Hindlimb muscle (tissue), 1 donor: ENCODE measurements around the gene PLAGL1. TPM values are rescaled to one million over a fixed set of nuclear protein-coding genes. Genes with fewer than 3 reads are reported as not detected.
"Not testable (repeated sequence)": the region's sequence is repeated elsewhere in the genome, so short reads cannot be mapped to it uniquely, and the experiment has no call there.

Experiments
- DNase-seq: peaks from one replicate; pipeline ENCODE4 v3.0.0-alpha.2; 2013
- polyA plus RNA-seq: library from polyadenylated mRNA; unstranded; fragments of 120-200 nt; gene quantifications from one replicate; pipeline ENCODE4 v1.2.1, GENCODE V29; 2013; ENCODE audit not compliant: insufficient read length

The PLAGL1 gene
- polyA plus RNA-seq, 1 donor, result 285 TPM

GRCh38 chr6:143936778-143937667, 71.0 kb downstream of the PLAGL1 start:
- no peak for DNase-seq

GRCh38 chr6:143936347-143936746, 71.7 kb downstream of the PLAGL1 start:
- no peak for DNase-seq

GRCh38 chr6:143934867-143935266, 73.2 kb downstream of the PLAGL1 start:
- no peak for DNase-seq

GRCh38 chr6:143934331-143934730, 73.7 kb downstream of the PLAGL1 start:
- no peak for DNase-seq

GRCh38 chr6:143929975-143930374, 78.1 kb downstream of the PLAGL1 start:
- no peak for DNase-seq

GRCh38 chr6:143928853-143929252, 79.2 kb downstream of the PLAGL1 start:
- no peak for DNase-seq

GRCh38 chr6:143917026-143917425, 91.0 kb downstream of the PLAGL1 start:
- not testable (repeated sequence) for DNase-seq

- no peak for DNase-seq
Measured at GRCh38 chr6:143912671-143913070, 95.4 kb downstream of the PLAGL1 start.

GRCh38 chr6:143911028-143911427, 97.0 kb downstream of the PLAGL1 start:
- no peak for DNase-seq

- DNase-seq, result no peak
Measured at GRCh38 chr6:143902827-143903226, 105.2 kb downstream of the PLAGL1 start.

GRCh38 chr6:143901885-143902750, 105.9 kb downstream of the PLAGL1 start:
- DNase-seq, result peak; percentile 92

GRCh38 chr6:143900358-143900757, 107.7 kb downstream of the PLAGL1 start:
- no peak for DNase-seq

GRCh38 chr6:143896126-143896860, 111.8 kb downstream of the PLAGL1 start:
- no peak for DNase-seq

- DNase-seq, result no peak
Measured at GRCh38 chr6:143894655-143895054, 113.4 kb downstream of the PLAGL1 start.

Other genes starting within 250 kb of the PLAGL1 start
- gene LTV1, start 164.9 kb downstream of the PLAGL1 start, polyA plus RNA-seq, result 34.6 TPM
- gene ZC2HC1B, start 143.8 kb downstream of the PLAGL1 start, polyA plus RNA-seq, result not detected
- 102 TPM for gene SF3B5, start 87.3 kb upstream of the PLAGL1 start, polyA plus RNA-seq
- gene STX11, start 142.3 kb upstream of the PLAGL1 start, polyA plus RNA-seq, result 3.0 TPM